ENCODE results near the gene MACROD2. TPM values are rescaled to one million over a fixed set of nuclear protein-coding genes. Genes with fewer than 3 reads are reported as not detected.

The MACROD2 gene
- total RNA-seq, 1 donor from 2014 or later: not detected

DNA sequence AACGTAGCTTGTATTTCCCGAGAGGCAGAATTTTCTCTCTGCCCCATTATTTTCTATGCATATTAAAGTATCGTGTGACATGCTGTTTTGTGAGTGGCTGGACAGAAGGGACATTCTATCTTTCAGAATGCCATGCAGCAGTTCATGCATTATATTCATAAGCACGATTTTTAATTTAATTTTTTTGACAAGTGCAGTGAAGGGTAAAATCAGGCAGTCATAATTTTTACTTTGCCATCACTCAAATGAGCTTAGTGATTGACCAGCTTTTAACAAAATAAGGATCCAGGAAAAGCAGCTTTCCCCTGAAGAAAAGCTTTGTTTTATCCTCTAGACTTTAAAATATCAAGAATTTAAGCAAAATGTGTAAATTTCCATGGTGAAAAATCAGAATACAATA is 1904.7 kb downstream of the MACROD2 start:
- intact Hi-C loops (cut with micrococcal nuclease): no loop called here
- Mint-ChIP-seq H3K36me3 (ENCODE audit: low read depth) (no peaks in the 10 kb centered on the region), H3K4me3 (no peak overlapping the region), H3K4me1 (ENCODE audit: low read depth) (no peaks in the 10 kb centered on the region), H3K27me3 (ENCODE audit: insufficient read depth) (peaks cover 2% of the 10 kb centered on the region), H3K9me3 (peaks cover 19% of the 10 kb centered on the region), H3K27ac (no peak overlapping the region)
- no peak for DNase-seq (ENCODE audit: low spot score)

DNA sequence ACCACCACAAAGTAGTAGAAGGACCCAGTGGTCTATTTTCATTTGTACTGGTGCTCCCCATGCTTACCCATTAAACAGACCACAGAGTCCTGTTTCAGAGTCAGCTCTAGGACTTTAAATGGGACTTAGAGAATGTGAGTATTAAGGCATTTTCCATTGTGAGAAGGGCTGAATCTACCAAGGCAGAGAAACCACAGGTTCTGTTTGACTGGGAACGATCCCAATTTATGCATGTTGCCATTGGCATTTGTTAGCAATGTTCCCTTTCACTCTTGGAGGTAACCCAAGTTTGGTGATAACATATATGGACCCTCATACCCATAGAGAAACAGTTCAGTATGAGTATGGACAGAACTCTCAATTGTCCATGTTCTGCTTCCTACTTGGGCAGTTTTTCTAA is 1905.1 kb downstream of the MACROD2 start:
- H3K36me3 Mint-ChIP-seq (ENCODE audit: low read depth): no peaks in the 10 kb centered on the region
- intact Hi-C loops (cut with micrococcal nuclease): no loop called here
- H3K4me1 Mint-ChIP-seq (ENCODE audit: low read depth): no peaks in the 10 kb centered on the region
- H3K9me3 Mint-ChIP-seq: peaks cover 15% of the 10 kb centered on the region
- no peak for DNase-seq (ENCODE audit: low spot score)
- H3K27ac Mint-ChIP-seq: no peak overlapping the region
- H3K4me3 Mint-ChIP-seq: no peak overlapping the region
- H3K27me3 Mint-ChIP-seq (ENCODE audit: insufficient read depth): peaks cover 2% of the 10 kb centered on the region

DNA sequence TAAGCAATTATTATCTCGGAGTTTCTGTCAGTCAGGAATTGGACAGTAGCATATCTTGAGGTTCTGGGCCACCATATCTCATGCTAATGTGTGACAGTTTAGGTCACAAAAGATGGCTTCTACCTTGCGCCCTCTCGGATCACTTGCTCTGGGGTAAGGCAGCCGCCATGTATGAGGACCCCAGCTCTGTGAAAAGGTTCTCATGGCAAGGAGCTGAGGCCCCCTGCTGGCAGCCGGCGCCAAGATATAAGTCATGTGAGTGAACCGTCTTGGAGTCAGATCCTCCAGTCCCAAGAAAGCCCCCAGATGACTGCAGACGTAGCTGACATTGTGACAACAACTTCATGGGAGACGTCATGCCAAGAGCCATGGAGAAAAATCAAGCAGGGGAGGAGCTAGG is 1907.2 kb downstream of the MACROD2 start:
- no peaks in the 10 kb centered on the region for H3K36me3 Mint-ChIP-seq (ENCODE audit: low read depth)
- peaks cover under 1% of the 10 kb centered on the region for H3K27me3 Mint-ChIP-seq (ENCODE audit: insufficient read depth)
- no peak for DNase-seq (ENCODE audit: low spot score)
- H3K4me1 Mint-ChIP-seq (ENCODE audit: low read depth): no peaks in the 10 kb centered on the region
- intact Hi-C loops (cut with micrococcal nuclease): no loop called here
- no peak overlapping the region for H3K4me3 Mint-ChIP-seq
- H3K27ac Mint-ChIP-seq: no peak overlapping the region
- peaks cover 15% of the 10 kb centered on the region for H3K9me3 Mint-ChIP-seq

DNA sequence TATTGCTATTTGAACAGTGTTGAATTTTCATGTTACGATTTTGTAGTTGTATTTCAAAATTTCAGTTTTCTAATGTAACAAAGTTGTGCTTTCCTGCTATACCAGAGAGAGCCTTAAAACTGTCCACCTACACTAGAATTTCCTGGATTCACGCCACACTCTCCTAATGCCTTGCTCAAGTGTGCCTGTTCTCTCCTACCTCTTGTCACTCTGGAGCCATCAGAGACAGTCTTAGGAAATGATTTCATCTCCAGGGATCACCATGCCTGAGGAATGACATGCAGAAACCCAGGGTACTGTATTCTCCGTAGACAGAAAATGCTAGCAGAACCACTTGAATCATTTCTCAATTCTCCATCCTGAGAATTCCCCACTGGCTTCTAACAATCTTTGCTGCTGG is 1910.3 kb downstream of the MACROD2 start:
- no peaks in the 10 kb centered on the region for H3K36me3 Mint-ChIP-seq (ENCODE audit: low read depth)

DNA sequence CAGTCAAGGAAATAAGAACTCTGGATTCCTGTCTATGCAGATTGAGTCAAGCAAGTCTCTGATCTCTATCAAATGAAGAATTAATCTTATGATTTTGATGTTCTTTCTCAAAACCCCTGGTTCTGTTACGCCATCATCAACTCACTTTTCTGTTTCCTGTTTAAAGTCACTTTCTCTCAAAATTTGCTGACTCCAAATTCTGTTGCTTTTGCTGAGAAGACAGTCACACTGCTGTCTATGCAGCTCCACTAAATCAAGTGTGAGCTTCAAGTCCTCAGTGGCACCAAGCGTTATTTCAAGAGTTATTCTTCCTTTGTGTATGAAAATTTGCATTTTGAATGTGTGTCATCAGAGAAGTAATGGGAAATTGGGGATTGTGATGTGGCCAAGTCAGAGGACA is 1914.7 kb downstream of the MACROD2 start:
- Mint-ChIP-seq H3K4me1 (ENCODE audit: low read depth) (no peaks in the 10 kb centered on the region), H3K27me3 (ENCODE audit: insufficient read depth) (no peaks in the 10 kb centered on the region), H3K36me3 (ENCODE audit: low read depth) (no peaks in the 10 kb centered on the region), H3K9me3 (peaks cover 8% of the 10 kb centered on the region), H3K4me3 (no peak overlapping the region), H3K27ac (no peak overlapping the region)
- intact Hi-C loops (cut with micrococcal nuclease): no loop called here
- DNase-seq (ENCODE audit: low spot score): no peak

More for the DNA sequence above, 1910.3 kb downstream of the MACROD2 start:
- intact Hi-C loops (cut with micrococcal nuclease): no loop called here
- no peak overlapping the region for H3K27ac Mint-ChIP-seq
- no peak overlapping the region for H3K4me3 Mint-ChIP-seq
- no peak for DNase-seq (ENCODE audit: low spot score)
- peaks cover 15% of the 10 kb centered on the region for H3K9me3 Mint-ChIP-seq
- H3K4me1 Mint-ChIP-seq (ENCODE audit: low read depth): no peaks in the 10 kb centered on the region
- H3K27me3 Mint-ChIP-seq (ENCODE audit: insufficient read depth): no peaks in the 10 kb centered on the region

DNA sequence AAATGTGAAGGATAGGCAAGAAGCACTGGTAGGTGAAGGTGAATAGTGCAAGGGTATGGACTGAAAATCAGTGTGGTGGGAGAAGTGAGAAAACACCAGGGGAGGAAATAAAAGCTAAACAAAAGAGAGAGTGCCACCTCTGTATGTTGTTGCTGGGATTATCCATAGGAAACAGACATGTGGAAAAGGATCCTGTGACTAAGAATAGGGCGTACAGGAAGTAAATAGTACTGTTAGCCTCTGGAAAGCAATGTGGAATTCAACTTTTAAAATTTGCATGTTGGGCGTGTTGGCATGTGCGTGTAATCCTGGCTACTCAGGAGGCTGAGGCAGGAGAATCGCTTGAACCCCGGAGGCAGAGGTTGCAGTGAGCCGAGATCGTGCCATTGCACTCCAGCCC is 1916.3 kb downstream of the MACROD2 start:
- Mint-ChIP-seq H3K27ac (no peak overlapping the region), H3K4me1 (ENCODE audit: low read depth) (no peaks in the 10 kb centered on the region), H3K4me3 (no peak overlapping the region), H3K27me3 (ENCODE audit: insufficient read depth) (no peaks in the 10 kb centered on the region), H3K9me3 (peaks cover 8% of the 10 kb centered on the region), H3K36me3 (ENCODE audit: low read depth) (no peaks in the 10 kb centered on the region)
- intact Hi-C loops (cut with micrococcal nuclease): no loop called here
- no peak for DNase-seq (ENCODE audit: low spot score)

DNA sequence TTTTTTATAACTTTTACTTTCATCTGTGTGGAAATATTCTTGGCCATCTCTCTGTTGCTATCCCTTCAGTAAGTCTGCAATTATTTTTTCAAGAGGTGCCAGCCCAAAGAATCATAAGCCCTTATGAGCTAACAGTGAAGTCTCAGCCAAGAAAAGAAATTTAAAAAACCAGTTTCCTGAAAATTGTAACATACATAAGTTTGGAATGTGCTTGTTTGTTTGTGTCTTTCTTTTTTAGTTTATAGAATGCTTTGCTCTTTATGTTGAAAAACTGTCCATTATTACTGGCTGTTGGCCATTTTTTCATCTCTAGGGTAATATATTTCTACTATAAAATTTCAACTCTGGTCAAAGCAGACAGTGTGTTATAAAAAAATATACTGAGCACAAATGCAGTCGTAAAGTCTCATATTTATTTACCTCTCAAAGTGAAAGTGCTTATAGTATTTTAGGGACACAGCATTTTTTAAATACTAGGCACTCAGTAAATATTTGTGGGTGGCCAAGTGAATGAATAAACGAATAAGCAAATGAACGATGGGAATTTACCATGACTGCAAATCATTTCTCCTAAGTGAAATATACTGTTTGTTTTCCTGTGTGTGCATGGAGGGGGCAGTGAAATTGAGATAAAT is 1918.2 kb downstream of the MACROD2 start:
- Mint-ChIP-seq H3K4me3 (no peak overlapping the region), H3K9me3 (peaks cover 8% of the 10 kb centered on the region), H3K4me1 (ENCODE audit: low read depth) (no peaks in the 10 kb centered on the region), H3K36me3 (ENCODE audit: low read depth) (no peaks in the 10 kb centered on the region), H3K27ac (no peak overlapping the region), H3K27me3 (ENCODE audit: insufficient read depth) (no peaks in the 10 kb centered on the region)
- intact Hi-C loops (cut with micrococcal nuclease): no loop called here
- DNase-seq (ENCODE audit: low spot score): no peak

DNA sequence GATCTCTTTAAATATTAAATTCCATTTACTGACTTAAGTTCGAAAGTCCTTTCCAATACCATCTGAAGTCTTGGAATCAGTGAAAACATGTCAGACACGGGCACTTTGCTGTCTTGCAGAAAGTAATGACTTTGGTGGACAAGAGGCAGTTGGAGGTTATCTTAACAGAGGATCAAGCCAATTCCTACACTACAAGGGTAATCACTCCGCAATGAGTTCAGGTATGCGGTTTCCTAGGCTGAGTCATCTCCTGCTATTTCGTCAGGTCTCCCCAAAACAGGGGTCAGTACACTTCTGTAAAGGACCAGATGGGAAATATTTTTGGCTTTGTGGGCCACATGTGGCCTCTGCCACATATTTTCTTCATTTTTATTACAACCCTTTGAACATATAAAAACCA is 1921.3 kb downstream of the MACROD2 start:
- Mint-ChIP-seq H3K27me3 (ENCODE audit: insufficient read depth) (no peaks in the 10 kb centered on the region), H3K27ac (no peak overlapping the region), H3K4me3 (no peak overlapping the region), H3K9me3 (peaks cover 6% of the 10 kb centered on the region), H3K36me3 (ENCODE audit: low read depth) (no peaks in the 10 kb centered on the region), H3K4me1 (ENCODE audit: low read depth) (no peaks in the 10 kb centered on the region)
- DNase-seq (ENCODE audit: low spot score): no peak
- intact Hi-C loops (cut with micrococcal nuclease): no loop called here

DNA sequence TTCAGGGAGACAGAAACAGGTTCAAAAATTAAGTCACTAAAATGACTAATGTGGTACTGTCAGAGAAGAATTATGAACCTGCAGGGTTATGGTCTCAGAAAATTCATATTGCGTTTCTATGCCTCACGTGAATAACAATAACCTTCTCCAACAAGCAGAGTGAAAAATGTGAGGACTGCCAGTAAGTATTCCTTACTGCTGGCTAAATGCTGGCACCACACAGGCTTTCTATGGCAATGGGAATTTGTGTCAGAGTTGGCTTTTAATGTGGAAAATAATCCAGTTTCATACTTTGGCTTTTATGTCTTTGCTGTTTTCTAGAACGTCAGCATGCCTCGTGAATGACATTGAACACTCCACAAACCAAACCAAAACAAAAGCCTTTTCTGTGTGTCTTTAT is 1922.0 kb downstream of the MACROD2 start:
- Mint-ChIP-seq H3K4me1 (ENCODE audit: low read depth) (no peaks in the 10 kb centered on the region), H3K9me3 (peaks cover 6% of the 10 kb centered on the region), H3K27ac (no peak overlapping the region), H3K27me3 (ENCODE audit: insufficient read depth) (no peaks in the 10 kb centered on the region), H3K36me3 (ENCODE audit: low read depth) (no peaks in the 10 kb centered on the region), H3K4me3 (no peak overlapping the region)
- no peak for DNase-seq (ENCODE audit: low spot score)
- intact Hi-C loops (cut with micrococcal nuclease): no loop called here

DNA sequence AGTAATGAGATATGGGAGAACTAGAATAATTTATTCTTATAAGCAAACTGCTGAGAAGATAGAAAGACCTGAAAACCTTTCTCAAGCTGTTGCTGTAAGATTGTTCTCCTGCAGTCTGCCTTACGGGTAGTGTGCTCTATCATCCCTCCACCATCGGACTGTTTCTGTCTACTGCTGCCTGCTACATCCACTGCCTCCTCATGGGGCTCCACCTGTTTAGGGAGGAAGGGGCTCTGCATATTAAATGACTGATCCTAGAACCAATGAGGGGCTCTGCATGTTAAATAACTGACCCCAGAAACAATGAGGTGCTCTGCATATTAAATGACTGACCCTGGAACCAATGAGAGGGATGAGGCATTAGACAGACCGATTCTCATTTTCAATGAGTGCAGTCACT is 1923.3 kb downstream of the MACROD2 start:
- intact Hi-C loops (cut with micrococcal nuclease): no loop called here
- no peaks in the 10 kb centered on the region for H3K27me3 Mint-ChIP-seq (ENCODE audit: insufficient read depth)
- no peak overlapping the region for H3K4me3 Mint-ChIP-seq

DNA sequence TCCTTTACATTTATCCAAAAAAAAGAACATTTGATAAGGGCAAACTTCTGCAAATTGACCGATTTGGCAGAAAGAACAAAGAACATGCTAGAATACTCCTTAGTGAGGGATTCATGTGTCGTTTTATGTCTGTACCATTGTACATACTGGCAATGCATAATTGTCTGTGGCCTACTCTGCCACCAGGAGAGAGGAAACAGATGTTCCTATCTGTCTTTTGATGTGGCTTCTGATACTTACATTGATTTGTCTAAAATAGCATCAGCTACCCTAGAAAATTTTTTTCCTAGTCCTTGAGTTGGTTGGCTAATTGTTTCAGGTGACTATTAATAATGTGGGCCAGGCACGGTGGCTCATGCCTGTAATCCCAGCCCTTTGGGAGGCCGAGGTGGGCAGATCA is 1923.8 kb downstream of the MACROD2 start:
- no peak overlapping the region for H3K27ac Mint-ChIP-seq
- peaks cover 6% of the 10 kb centered on the region for H3K9me3 Mint-ChIP-seq
- no peaks in the 10 kb centered on the region for H3K4me1 Mint-ChIP-seq (ENCODE audit: low read depth)
- no peak for DNase-seq (ENCODE audit: low spot score)
- H3K36me3 Mint-ChIP-seq (ENCODE audit: low read depth): no peaks in the 10 kb centered on the region
- no peaks in the 10 kb centered on the region for H3K27me3 Mint-ChIP-seq (ENCODE audit: insufficient read depth)
- no peak overlapping the region for H3K4me3 Mint-ChIP-seq
- intact Hi-C loops (cut with micrococcal nuclease): no loop called here

More for the DNA sequence above, 1923.3 kb downstream of the MACROD2 start:
- no peak overlapping the region for H3K27ac Mint-ChIP-seq
- peaks cover 6% of the 10 kb centered on the region for H3K9me3 Mint-ChIP-seq
- no peaks in the 10 kb centered on the region for H3K4me1 Mint-ChIP-seq (ENCODE audit: low read depth)
- DNase-seq (ENCODE audit: low spot score): no peak
- no peaks in the 10 kb centered on the region for H3K36me3 Mint-ChIP-seq (ENCODE audit: low read depth)

DNA sequence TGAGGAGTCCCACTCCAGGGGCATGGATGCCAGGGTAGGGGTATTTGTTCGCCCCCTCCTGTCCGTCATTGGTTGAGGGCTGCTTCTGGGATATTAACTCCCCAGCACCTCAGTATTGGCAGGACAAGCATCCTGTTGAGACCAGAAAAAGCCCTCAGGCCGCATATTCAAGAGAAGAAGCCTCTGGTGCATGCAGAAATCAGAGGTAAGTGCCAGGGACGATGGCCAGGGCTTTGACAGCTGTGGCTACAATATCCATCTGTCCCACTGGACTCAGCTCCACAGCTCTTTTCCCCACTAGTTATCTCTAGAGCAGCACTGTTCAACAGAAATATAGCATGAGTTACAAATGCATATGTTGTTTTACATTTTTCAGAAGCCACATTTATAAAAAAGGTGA is 1926.6 kb downstream of the MACROD2 start:
- Mint-ChIP-seq H3K27me3 (ENCODE audit: insufficient read depth) (no peaks in the 10 kb centered on the region), H3K9me3 (peaks cover 6% of the 10 kb centered on the region), H3K27ac (no peak overlapping the region), H3K4me1 (ENCODE audit: low read depth) (no peaks in the 10 kb centered on the region), H3K4me3 (no peak overlapping the region), H3K36me3 (ENCODE audit: low read depth) (no peaks in the 10 kb centered on the region)
- no peak for DNase-seq (ENCODE audit: low spot score)
- intact Hi-C loops (cut with micrococcal nuclease): no loop called here

DNA sequence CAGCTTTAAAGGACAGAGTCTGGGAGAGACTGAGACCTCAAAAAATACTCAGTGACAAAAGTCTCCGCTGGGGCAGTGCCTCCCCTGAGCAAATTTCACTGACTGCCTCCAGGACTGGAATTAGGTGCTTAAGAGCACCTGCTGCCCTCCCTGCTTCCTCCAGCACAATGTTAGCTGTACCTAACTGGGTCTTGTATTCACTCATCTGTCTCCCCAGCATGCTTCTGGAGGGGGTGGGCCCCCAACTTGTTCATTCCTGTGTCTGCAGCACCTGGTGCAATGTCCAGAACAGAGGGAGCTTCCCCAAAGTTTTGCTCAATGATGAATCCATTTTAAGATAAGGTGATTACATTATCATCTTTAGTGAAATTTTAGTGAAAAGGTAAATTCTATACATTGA is 1927.2 kb downstream of the MACROD2 start:
- H3K4me3 Mint-ChIP-seq: no peak overlapping the region
- H3K27ac Mint-ChIP-seq: no peak overlapping the region
- H3K27me3 Mint-ChIP-seq (ENCODE audit: insufficient read depth): no peaks in the 10 kb centered on the region
- H3K36me3 Mint-ChIP-seq (ENCODE audit: low read depth): no peaks in the 10 kb centered on the region
- DNase-seq (ENCODE audit: low spot score): no peak
- H3K4me1 Mint-ChIP-seq (ENCODE audit: low read depth): no peaks in the 10 kb centered on the region
- intact Hi-C loops (cut with micrococcal nuclease): no loop called here
- peaks cover 6% of the 10 kb centered on the region for H3K9me3 Mint-ChIP-seq
